HepG2 (cell line): ENCODE data around the gene R3HCC1L. TPM values are rescaled to one million over a fixed set of nuclear protein-coding genes. Genes with fewer than 3 reads are reported as not detected.
A peak's percentile ranks its signal among the peaks of the same experiment; 100 is the strongest.

Experiments
- ATAC-seq: fragments of 200-7000 bp; cut with Tn5 transposase; 3 replicates; pipeline ENCODE4 v1.9.1; 2020; ENCODE audit warnings: mild to moderate bottlenecking, moderate library complexity
- BruUV-seq: library from RNA; stranded (reverse); fragments of 400-500 nt; replicated peaks from 2 replicates; lab custom pipeline; 2021; lab: Mats Ljungman, UMichigan
- CTCF ChIA-PET: fragments of 300-600 bp; formaldehyde crosslinking; extraction: SDS; loops from one replicate; lab custom pipeline; 2021; ENCODE audit warnings: low total read pairs, inconsistent platforms, low intra/inter-chr PET ratio; lab: Yijun Ruan, JAX
- POLR2A ChIA-PET: fragments of 350-600 bp; sonication (Branson Sonifier 250); formaldehyde crosslinking; loops from one replicate; lab custom pipeline; 2020; ENCODE audit warnings: antibody characterized with exemption, inconsistent platforms; lab: Yijun Ruan, JAX
- DNase-seq: peaks from one replicate; pipeline ENCODE4 v3.0.0-alpha.2; 2015; ENCODE audit warnings: low spot score
- FAIRE-seq: peaks from 3 replicates; lab custom pipeline; 2011; peaks lifted over from hg19 to GRCh38; lab: Jason Lieb, UNC
- H2AFZ ChIP-seq: one replicate; pipeline ENCODE4 v1.6.1; 2011; ENCODE audit warnings: low read length, inconsistent platforms
- H3K27ac ChIP-seq: fragments of 300-600 bp; 3 replicates; pipeline ENCODE4 v1.8.0; 2011; ENCODE audit warnings: mixed run types, mild to moderate bottlenecking, mixed read lengths, low read length, inconsistent platforms; ENCODE audit not compliant: insufficient read depth; ENCODE audit errors: extremely low read length
- H3K27me3 ChIP-seq, 2 experiments: fragments of 200-600 bp in 1 of 2; 2 replicates in 1 of 2; 3 replicates in 1 of 2; pipeline versions ENCODE4 v1.6.0 to v1.8.0; 2011; ENCODE audit warnings: low read length in 2 of 2, mild to moderate bottlenecking in 2 of 2, moderate library complexity in 2 of 2, inconsistent platforms in 1 of 2; ENCODE audit not compliant: insufficient read depth in 2 of 2, control insufficient read depth in 1 of 2
- H3K36me3 ChIP-seq, 2 experiments: fragments of 200-600 bp in 1 of 2; replicated peaks in 1 of 2; 2 replicates in 1 of 2; 3 replicates in 1 of 2; pipeline versions ENCODE4 v1.5.1 to v1.8.0; 2011; ENCODE audit warnings: low read length in 2 of 2, inconsistent platforms in 1 of 2; ENCODE audit not compliant: insufficient read depth in 2 of 2, control insufficient read depth in 1 of 2
- H3K4me1 ChIP-seq: 2 replicates; pipeline ENCODE4 v1.5.1; 2012; ENCODE audit warnings: low read length, inconsistent platforms; ENCODE audit not compliant: insufficient read depth
- H3K4me2 ChIP-seq: 2 replicates; pipeline ENCODE4 v1.6.0; 2011; ENCODE audit warnings: low read depth, low read length, inconsistent platforms
- H3K4me3 ChIP-seq, 3 experiments: fragments of 200-600 bp in 1 of 3; sonication (generic), shearing (Covaris generic) in 1 of 3; replicated peaks in 1 of 3; 2 replicates each; pipeline ENCODE4 v1.5.1; 2011 to 2016; ENCODE audit warnings: low read length in 3 of 3, inconsistent platforms in 2 of 3, low read depth in 2 of 3, mild to moderate bottlenecking in 2 of 3, control low read depth in 1 of 3, mixed read lengths in 1 of 3; ENCODE audit not compliant: insufficient read depth in 1 of 3
- H3K79me2 ChIP-seq: one replicate; pipeline ENCODE4 v1.6.1; 2011; ENCODE audit warnings: low read length, inconsistent platforms; ENCODE audit not compliant: insufficient read depth
- H3K9ac ChIP-seq: 2 replicates; pipeline ENCODE4 v1.6.0; 2011; ENCODE audit warnings: mild to moderate bottlenecking, low read depth, low read length, inconsistent platforms; ENCODE audit not compliant: insufficient read depth
- H3K9me3 ChIP-seq: 2 replicates; pipeline ENCODE4 v1.5.1; 2012; ENCODE audit warnings: mild to moderate bottlenecking, low read length
- H4K20me1 ChIP-seq: 2 replicates; pipeline ENCODE4 v1.6.0; 2011; ENCODE audit warnings: inconsistent platforms, mild to moderate bottlenecking, low read length, moderate library complexity; ENCODE audit not compliant: insufficient read depth
- GABPB1 ChIP-seq: IDR thresholded peaks from 2 replicates; pipeline ENCODE4 v1.6.1; 2016; ENCODE audit warnings: mild to moderate bottlenecking, missing genetic modification reagents, moderate library complexity, missing compliant biosample characterization
- KDM5A ChIP-seq: fragments of 200-600 bp; sonication (generic); IDR thresholded peaks from 2 replicates; pipeline ENCODE4 v1.7.0; 2018; ENCODE audit warnings: antibody characterized with exemption, mild to moderate bottlenecking, low read length, borderline replicate concordance
- NPAS2 ChIP-seq: sonication (generic); formaldehyde crosslinking; IDR thresholded peaks from 2 replicates; pipeline ENCODE4 v1.8.0; 2022; ENCODE audit warnings: mild to moderate bottlenecking, missing genetic modification reagents, borderline replicate concordance
- NR2F1 ChIP-seq, 2 experiments: fragments of 450-650 bp in 1 of 2; formaldehyde crosslinking in 1 of 2; IDR thresholded peaks; 2 replicates each; pipeline versions ENCODE4 v1.5.0 to v1.6.1; 2016 to 2020; ENCODE audit warnings: mild to moderate bottlenecking in 1 of 2, missing compliant biosample characterization in 1 of 2, missing genetic modification reagents in 1 of 2, moderate library complexity in 1 of 2
- PATZ1 ChIP-seq: sonication (generic); formaldehyde crosslinking; IDR thresholded peaks from 2 replicates; pipeline ENCODE4 v1.4.0; 2020; ENCODE audit warnings: missing genetic modification reagents
- PCBP1 ChIP-seq: fragments of 200-400 bp; formaldehyde crosslinking; IDR thresholded peaks from 2 replicates; pipeline ENCODE4 v1.6.1; 2017; ENCODE audit warnings: mild to moderate bottlenecking, low read depth, low read length, borderline replicate concordance
- SKI ChIP-seq: fragments of 450-650 bp; IDR thresholded peaks from one replicate; pipeline ENCODE4 v1.6.1; 2018; ENCODE audit warnings: mild to moderate bottlenecking; ENCODE audit not compliant: partially characterized antibody
- SRY ChIP-seq: sonication (generic); formaldehyde crosslinking; IDR thresholded peaks from 2 replicates; pipeline ENCODE4 v1.8.0; 2022; ENCODE audit warnings: mild to moderate bottlenecking, missing genetic modification reagents
- TBX3 ChIP-seq: fragments of 450-650 bp; IDR thresholded peaks from 2 replicates; pipeline ENCODE4 v1.6.1; 2017; ENCODE audit warnings: antibody characterized with exemption, mild to moderate bottlenecking, inconsistent platforms, borderline replicate concordance
- TOE1 ChIP-seq: sonication (generic); formaldehyde crosslinking; IDR thresholded peaks from 2 replicates; pipeline ENCODE4 v1.4.0; 2020; ENCODE audit warnings: mild to moderate bottlenecking, missing genetic modification reagents
- ZFP36 ChIP-seq: fragments of 150-350 bp; IDR thresholded peaks from 2 replicates; pipeline ENCODE4 v1.6.1; 2018; ENCODE audit warnings: borderline replicate concordance, low read length, low read depth; ENCODE audit not compliant: partially characterized antibody
- ZNF446 ChIP-seq: sonication (generic); formaldehyde crosslinking; IDR thresholded peaks from 2 replicates; pipeline ENCODE4 v1.5.0; 2020; ENCODE audit warnings: mild to moderate bottlenecking, missing genetic modification reagents
- WGBS: methylation state at CpG from one replicate; pipeline ENCODE4 v1.1.6; 2017; ENCODE audit warnings: low lambda C conversion rate; 5-methylcytosine and 5-hydroxymethylcytosine counted together
- in situ Hi-C: cut with HindIII; loops from 2 replicates; pipeline ENCODE4 v1.10.0; 2017; ENCODE audit warnings: low pct_unique_long_range_greater_than_20kb; ENCODE audit not compliant: extremely low pct_ligation_motif_present
- intact Hi-C: fragments of 100-400 bp; cut with micrococcal nuclease; formaldehyde crosslinking; loops from one replicate; pipeline ENCODE4 v1.10.0; 2022; ENCODE audit not compliant: unreplicated experiment
- polyA plus RNA-seq, 8 experiments: library from polyadenylated mRNA; depleted of rRNA in 3 of 8; stranded (reverse) in 7 of 8; unstranded in 1 of 8; fragments of >200 nt; fragmentation: Illumina TruSeq in 4 of 8; extraction: Trizol in 4 of 8; gene quantifications; 2 replicates each; pipeline versions ENCODE4 v1.2.1 to v1.2.3, GENCODE V29; 2011 to 2016; ENCODE audit warnings: low read depth in 4 of 8, missing spikeins in 1 of 8, mixed read lengths in 1 of 8; ENCODE audit not compliant: insufficient read depth in 1 of 8
- total RNA-seq, 5 experiments: library from RNA; depleted of rRNA; stranded (reverse); fragments of >200 nt; fragmentation: Illumina TruSeq; extraction: Trizol; gene quantifications; 2 replicates each; pipeline ENCODE4 v1.2.3, GENCODE V29; 2016; ENCODE audit warnings: low read depth in 1 of 5

Gene R3HCC1L
- total and polyA plus RNA-seq, 2 of the 13 experiments (the other 11 are each of a cell fraction or from before 2014, with no cell fraction given): 6.5 to 12.2 TPM

GRCh38 chr10:98293550-98294269 is 159.3 kb downstream of the R3HCC1L start:
- H3K4me3 ChIP-seq: no peak overlapping the region
- peaks cover 12% of the 10 kb centered on the region for H3K4me1 ChIP-seq
- WGBS: 2% methylated on average over 7 of the region's 8 CpGs
- no peak overlapping the region for H2AFZ ChIP-seq
- ATAC-seq (peak; percentile 60), DNase-seq (no peak), FAIRE-seq (no peak)
- ChIA-PET POLR2A (interaction anchor here (0.7 kb wide), 1 partner anchor 25 kb away, joined by 3 read pairs; the partner anchor contains the start of gene LOXL4), CTCF (no interaction called here)
- no peak overlapping the region for H3K9ac ChIP-seq
- no peak overlapping the region for H3K27ac ChIP-seq
- intact Hi-C loops: no loop called here
- TF ChIP-seq SRY (CRISPR knock-in tag): no peak
- TF ChIP-seq ZNF446: no peak
- no peak for TF ChIP-seq TBX3
- no peak for TF ChIP-seq PCBP1
- no peak for TF ChIP-seq ZFP36
- no peak for TF ChIP-seq NPAS2
- TF ChIP-seq SKI: no peak
- no peak for TF ChIP-seq NR2F1 (CRISPR knock-in tag; IDR thresholded peaks at IDR 0.05)
- TF ChIP-seq KDM5A: no peak
- TF ChIP-seq PATZ1 (CRISPR knock-in tag): no peak
- TF ChIP-seq TOE1 (CRISPR knock-in tag): no peak
- TF ChIP-seq GABPB1 (CRISPR knock-in tag): no peak
- in situ Hi-C loops: no loop called here
- no peaks in the 10 kb centered on the region for H3K79me2 ChIP-seq
- no peaks in the 10 kb centered on the region; the same call in 1 of the 2 replicates for H4K20me1 ChIP-seq
- BruUV-seq: no TSS peak
- H3K4me2 ChIP-seq: no peak overlapping the region
- H3K9me3 ChIP-seq: no peaks in the 10 kb centered on the region
- H3K27me3 ChIP-seq: peaks cover 0 to 47% of the 10 kb centered on the region in 2 experiments; a peak in 3 of 5 replicates
- no peaks in the 10 kb centered on the region for H3K36me3 ChIP-seq
